Mucosa of stomach (tissue), 1 donor: ENCODE results near the gene ZGPAT.

Experiments used
- H3K27me3 ChIP-seq: one replicate; pipeline ENCODE4 v1.7.0; 2013; ENCODE audit warnings: mild to moderate bottlenecking, low read length; ENCODE audit not compliant: control insufficient read depth, insufficient read depth
- H3K36me3 ChIP-seq: one replicate; pipeline ENCODE4 v1.7.0; 2013; ENCODE audit warnings: low read length; ENCODE audit not compliant: control insufficient read depth, insufficient read depth
- H3K4me1 ChIP-seq: one replicate; pipeline ENCODE4 v1.7.0; 2013; ENCODE audit warnings: mild to moderate bottlenecking, low read length; ENCODE audit not compliant: control insufficient read depth, insufficient read depth
- H3K4me3 ChIP-seq: one replicate; pipeline ENCODE4 v1.7.0; 2013; ENCODE audit warnings: low read length
- H3K9ac ChIP-seq: one replicate; pipeline ENCODE4 v1.7.0; 2013; ENCODE audit warnings: mild to moderate bottlenecking, low read length, moderate library complexity
- H3K9me3 ChIP-seq: one replicate; pipeline ENCODE4 v1.7.0; 2013; ENCODE audit warnings: mild to moderate bottlenecking, low read length, moderate library complexity; ENCODE audit not compliant: control insufficient read depth
- donor health status: Pancreatic carcinoma.

Gene ZGPAT

DNA sequence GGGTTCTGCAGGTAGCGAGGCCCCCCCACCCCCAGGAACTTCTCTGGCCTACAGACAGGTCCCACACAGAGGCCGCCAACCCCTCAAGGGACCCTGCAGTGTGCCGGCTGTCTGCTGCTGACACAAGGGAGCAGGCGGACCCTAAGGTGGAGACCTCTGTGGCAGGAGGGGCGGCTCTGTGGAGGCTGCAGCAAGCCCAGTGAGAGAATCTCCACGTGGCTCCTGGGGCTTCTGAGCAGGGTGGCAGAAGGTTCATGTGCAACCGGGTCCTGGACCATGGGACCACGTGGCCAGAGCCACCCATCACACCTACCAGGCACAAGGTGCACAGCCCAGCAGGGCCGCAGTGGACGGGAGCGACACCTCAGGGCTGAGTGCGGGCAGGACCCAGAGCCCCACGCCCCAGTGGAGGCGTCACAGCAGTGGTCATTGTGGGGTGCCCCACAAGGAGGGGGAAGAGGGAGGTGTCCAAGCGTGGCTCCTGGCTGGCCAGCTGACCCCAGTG is 4.3 kb upstream of the ZGPAT start:
- Histone ChIP-seq H3K36me3 (peaks cover 6% of the 10 kb centered on the region), H3K27me3 (no peaks in the 10 kb centered on the region), H3K9ac (no peak overlapping the region), H3K9me3 (no peaks in the 10 kb centered on the region), H3K4me3 (no peak overlapping the region), H3K4me1 (peaks cover 14% of the 10 kb centered on the region)

DNA sequence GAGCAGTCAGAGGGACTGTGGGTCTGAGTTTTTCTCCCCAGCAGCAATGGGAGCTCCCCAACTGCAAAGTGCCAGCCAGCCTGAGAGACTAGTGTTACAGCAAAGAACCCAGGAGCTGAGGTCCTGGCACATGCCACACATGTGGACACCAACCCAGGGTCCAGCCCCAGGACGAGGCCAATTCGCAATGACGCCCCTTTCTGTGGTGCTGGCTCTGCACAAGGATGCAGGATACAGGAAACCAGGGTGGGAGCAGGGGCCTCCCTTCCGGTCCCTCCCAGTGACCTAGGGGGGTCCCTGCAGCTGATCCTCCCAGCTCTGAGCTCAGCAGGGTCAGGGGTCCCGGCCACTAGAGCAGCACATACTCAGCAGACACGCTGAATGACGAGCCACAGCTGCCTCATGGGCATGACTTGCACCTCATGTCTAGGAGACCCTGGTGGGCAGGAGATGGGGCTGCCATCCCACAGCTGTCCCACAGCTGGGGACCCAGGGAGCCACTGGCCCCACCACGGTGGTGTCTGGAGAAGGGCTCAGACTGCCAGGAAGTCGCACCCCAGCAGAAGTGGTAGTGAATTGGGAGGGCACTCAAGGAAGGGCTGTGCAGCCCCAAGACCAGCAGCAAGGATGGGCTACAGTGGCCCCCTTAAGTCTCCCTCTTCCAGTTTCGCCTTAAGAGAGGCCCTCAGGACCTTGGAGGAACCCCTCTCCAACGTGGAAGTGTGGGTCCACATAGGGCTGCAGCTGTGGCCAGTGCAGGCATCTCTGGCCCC is 3.7 kb upstream of the ZGPAT start:
- H3K9me3 ChIP-seq = no peaks in the 10 kb centered on the region
- H3K27me3 ChIP-seq = no peaks in the 10 kb centered on the region
- H3K9ac ChIP-seq = no peak overlapping the region
- H3K36me3 ChIP-seq = peaks cover 6% of the 10 kb centered on the region
- H3K4me3 ChIP-seq = no peak overlapping the region
- H3K4me1 ChIP-seq = peaks cover 19% of the 10 kb centered on the region

DNA sequence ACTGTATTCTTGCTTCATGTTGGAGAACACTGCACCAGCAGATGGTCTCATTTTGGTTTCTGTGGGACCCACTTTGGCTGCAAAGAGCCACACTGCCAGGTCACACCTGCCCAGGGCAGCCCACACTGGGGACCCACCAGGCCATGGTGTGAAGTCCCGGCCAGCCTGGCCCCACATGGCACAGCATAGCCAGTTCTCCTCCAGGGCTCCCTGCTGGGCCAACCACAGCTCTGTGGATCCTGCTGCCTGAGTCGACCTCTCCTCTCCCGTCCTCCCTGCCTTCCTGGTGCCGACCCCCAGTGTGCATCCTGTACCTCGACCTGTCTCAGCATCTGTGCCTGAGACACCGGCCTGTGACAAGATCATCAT is 3.1 kb upstream of the ZGPAT start:
- Histone ChIP-seq H3K4me3 (no peak overlapping the region), H3K9ac (no peak overlapping the region), H3K27me3 (no peaks in the 10 kb centered on the region), H3K4me1 (peaks cover 16% of the 10 kb centered on the region), H3K36me3 (peaks cover 6% of the 10 kb centered on the region), H3K9me3 (no peaks in the 10 kb centered on the region)

- Histone ChIP-seq H3K4me1 (peaks cover 16% of the 10 kb centered on the region), H3K27me3 (no peaks in the 10 kb centered on the region), H3K4me3 (no peak overlapping the region), H3K9ac (no peak overlapping the region), H3K36me3 (peaks cover 6% of the 10 kb centered on the region), H3K9me3 (no peaks in the 10 kb centered on the region)
These were observed 2.4 kb upstream of the ZGPAT start for GRCh38 chr20:63705232-63706026.

DNA sequence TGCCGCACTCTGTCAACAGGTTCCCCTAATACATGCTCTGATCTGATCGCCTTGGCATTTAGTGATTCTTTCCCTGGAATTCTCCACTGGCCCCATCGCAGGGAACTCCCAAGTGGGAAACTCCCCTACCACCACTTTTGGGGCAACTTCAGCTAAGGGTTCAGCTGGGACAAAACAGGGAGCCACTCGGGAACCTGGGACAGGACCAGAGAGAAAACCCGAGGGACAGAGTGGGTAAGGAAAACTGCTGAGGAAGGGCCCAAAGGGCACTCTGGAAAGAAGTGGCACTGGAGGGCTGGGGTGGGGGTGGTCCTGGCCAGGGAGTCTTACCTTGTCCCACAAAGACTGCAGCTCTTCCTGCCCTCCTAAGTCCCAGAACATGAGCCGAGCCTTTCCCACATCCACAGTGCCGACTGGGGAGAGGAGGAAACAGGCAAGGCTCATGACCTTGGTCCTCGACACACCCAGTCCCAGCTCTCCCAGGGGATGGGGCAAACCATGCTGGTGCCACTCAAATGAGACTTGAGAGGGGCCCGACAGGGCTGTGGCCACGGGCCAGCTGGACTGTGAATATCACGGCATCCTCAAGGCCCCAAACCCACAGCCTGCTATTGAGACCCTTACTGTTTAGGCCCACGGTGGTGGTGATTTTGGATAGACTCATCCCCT is 1.7 kb upstream of the ZGPAT start:
- peaks cover 16% of the 10 kb centered on the region for H3K4me1 ChIP-seq
- H3K9me3 ChIP-seq = no peaks in the 10 kb centered on the region
- no peak overlapping the region for H3K4me3 ChIP-seq
- H3K9ac ChIP-seq = peak overlapping the region; percentile 80
- H3K36me3 ChIP-seq = peaks cover 6% of the 10 kb centered on the region
- no peaks in the 10 kb centered on the region for H3K27me3 ChIP-seq

- Histone ChIP-seq H3K9ac (peak overlapping the region; percentile 80), H3K9me3 (no peaks in the 10 kb centered on the region), H3K4me1 (peaks cover 16% of the 10 kb centered on the region), H3K4me3 (no peak overlapping the region), H3K36me3 (peaks cover 6% of the 10 kb centered on the region), H3K27me3 (no peaks in the 10 kb centered on the region)
These were observed 834 bp upstream of the ZGPAT start for GRCh38 chr20:63706852-63707557.

- H3K4me1 ChIP-seq = peaks cover 16% of the 10 kb centered on the region
- peak overlapping the region; percentile 80 for H3K9ac ChIP-seq
- no peaks in the 10 kb centered on the region for H3K27me3 ChIP-seq
- H3K4me3 ChIP-seq = peak overlapping the region; percentile 71
- H3K9me3 ChIP-seq = no peaks in the 10 kb centered on the region
- peaks cover 6% of the 10 kb centered on the region for H3K36me3 ChIP-seq
These were observed 686 bp downstream of the ZGPAT start for GRCh38 chr20:63708301-63709148.

DNA sequence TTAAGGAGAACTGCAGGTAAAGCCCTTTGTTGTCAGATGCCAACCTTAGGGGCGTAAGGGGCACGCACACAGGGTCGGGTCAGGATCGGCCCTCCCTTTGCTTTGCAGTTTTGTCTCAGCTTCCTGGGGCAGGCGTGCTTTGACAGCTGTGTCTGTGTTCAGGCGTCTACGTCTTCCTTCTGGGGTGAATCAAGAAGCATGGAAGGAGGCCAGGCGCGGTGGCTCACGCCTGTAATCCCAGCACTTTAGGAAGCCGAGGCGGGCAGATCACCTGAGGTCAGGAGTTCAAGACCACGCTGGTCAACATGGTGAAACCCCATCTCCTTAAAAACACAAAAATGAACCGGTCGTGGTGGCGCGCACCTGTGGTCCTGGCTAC is 1.3 kb downstream of the ZGPAT start:
- H3K4me1 ChIP-seq = peaks cover 16% of the 10 kb centered on the region
- no peaks in the 10 kb centered on the region for H3K9me3 ChIP-seq
- no peak overlapping the region for H3K4me3 ChIP-seq
- peak overlapping the region; percentile 80 for H3K9ac ChIP-seq
- no peaks in the 10 kb centered on the region for H3K27me3 ChIP-seq
- peaks cover 5% of the 10 kb centered on the region for H3K36me3 ChIP-seq

- Histone ChIP-seq H3K4me1 (peaks cover 16% of the 10 kb centered on the region), H3K36me3 (no peaks in the 10 kb centered on the region), H3K9me3 (no peaks in the 10 kb centered on the region), H3K9ac (no peak overlapping the region), H3K4me3 (no peak overlapping the region), H3K27me3 (no peaks in the 10 kb centered on the region)
These were observed 3.3 kb downstream of the ZGPAT start for GRCh38 chr20:63711085-63711645.

- Histone ChIP-seq H3K9ac (no peak overlapping the region), H3K9me3 (no peaks in the 10 kb centered on the region), H3K36me3 (no peaks in the 10 kb centered on the region), H3K4me1 (peaks cover 8% of the 10 kb centered on the region), H3K4me3 (no peak overlapping the region), H3K27me3 (no peaks in the 10 kb centered on the region)
These were observed 4.4 kb downstream of the ZGPAT start for GRCh38 chr20:63712191-63712590.

GRCh38 chr20:63714858-63715257 is 7.0 kb downstream of the ZGPAT start:
- no peak overlapping the region for H3K9ac ChIP-seq
- H3K9me3 ChIP-seq = no peaks in the 10 kb centered on the region
- no peaks in the 10 kb centered on the region for H3K4me1 ChIP-seq
- H3K4me3 ChIP-seq = no peak overlapping the region
- H3K36me3 ChIP-seq = no peaks in the 10 kb centered on the region
- no peaks in the 10 kb centered on the region for H3K27me3 ChIP-seq
